ENCODE measurements around the gene EDEM3. TPM values are rescaled to one million over a fixed set of nuclear protein-coding genes. Genes with fewer than 3 reads are reported as not detected.

EDEM3 gene
- total and polyA plus RNA-seq, 2 of the 8 experiments (the other 6 are each of a cell fraction or from before 2014, with no cell fraction given): 1.6 to 14.0 TPM

DNA sequence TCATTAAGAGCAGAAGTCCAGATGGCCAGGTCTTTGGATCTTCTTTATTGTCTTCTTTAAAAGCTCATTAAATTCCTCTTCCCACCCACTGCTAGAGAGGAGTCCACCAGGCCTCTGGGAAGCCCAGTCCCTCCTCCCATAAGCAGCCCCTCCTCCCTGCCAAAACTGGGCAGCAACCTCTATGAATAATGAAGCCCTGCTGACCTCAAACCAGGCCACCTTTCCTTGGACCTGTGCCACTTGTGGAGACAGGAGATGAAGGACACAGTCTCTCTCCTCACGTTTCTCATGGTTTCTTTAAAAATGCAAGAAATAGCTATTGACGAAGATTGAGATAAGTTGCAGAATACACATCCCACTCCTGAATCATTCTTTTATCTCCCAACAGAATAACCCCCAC is 112.8 kb downstream of the EDEM3 start:
- H2BK12ac ChIP-seq (ENCODE audit: low read depth, low read length): no peak overlapping the region
- H4K8ac ChIP-seq (ENCODE audit: extremely low read depth, insufficient read depth, low read length): no peak overlapping the region
- no peak overlapping the region for H3K4me3 ChIP-seq (ENCODE audit: extremely low read depth in 1 of 4, insufficient read depth in 2 of 4, low read depth in 3 of 4, low read length in 4 of 4)
- H4K20me1 ChIP-seq (replicated peaks in 1 of 2; ENCODE audit: control insufficient read depth in 1 of 2, insufficient read depth in 2 of 2, low read length in 2 of 2): no peaks in the 10 kb centered on the region
- H3K23ac ChIP-seq (ENCODE audit: insufficient read length): no peak overlapping the region
- no peak overlapping the region for H3K9ac ChIP-seq (replicated peaks in 1 of 4; ENCODE audit: extremely low read depth in 1 of 4, low read depth in 3 of 4, low read length in 3 of 4)
- no peak overlapping the region for H3K27ac ChIP-seq (ENCODE audit: low read depth, low read length)
- no peak for DNase-seq (ENCODE audit: low read depth in 1 of 2, low spot score in 2 of 2)
- no peaks in the 10 kb centered on the region for H3K36me3 ChIP-seq (ENCODE audit: control insufficient read depth in 2 of 4, insufficient read depth in 4 of 4, low read length in 3 of 4)
- H3K14ac ChIP-seq (ENCODE audit: insufficient read length): no peak overlapping the region
- H3K79me2 ChIP-seq (ENCODE audit: control insufficient read depth in 1 of 2, insufficient read depth in 2 of 2, low read length in 2 of 2): no peaks in the 10 kb centered on the region
- no peaks in the 10 kb centered on the region for H3K27me3 ChIP-seq (replicated peaks in 1 of 4; ENCODE audit: control insufficient read depth in 3 of 4, extremely low read depth in 1 of 4, insufficient read depth in 3 of 4, low read length in 3 of 4)
- H2AFZ ChIP-seq (ENCODE audit: low read length): no peak overlapping the region
- H3K9me3 ChIP-seq (ENCODE audit: insufficient read depth in 2 of 2, low read depth in 1 of 2, low read length in 1 of 2): no peaks in the 10 kb centered on the region; a peak in 1 of 4 replicates
- CTCF ChIA-PET (ENCODE audit: partially characterized antibody): interaction anchor here (0.6 to 1.1 kb wide), 4 partner anchors 22 to 573 kb away, joined by 3 to 6 read pairs (median 4); no protein-coding TSS in a partner anchor
- no peak overlapping the region for H3K18ac ChIP-seq (ENCODE audit: extremely low read depth, low read length)
- H3K56ac ChIP-seq (replicated peaks; ENCODE audit: insufficient read length, low read depth, low read length): no peak overlapping the region
- no peak overlapping the region for H4K91ac ChIP-seq (replicated peaks; ENCODE audit: insufficient read length, low read length)
- no peak overlapping the region for H2BK20ac ChIP-seq (ENCODE audit: low read length)
- H2BK15ac ChIP-seq (ENCODE audit: low read length): no peak overlapping the region
- H3K4me1 ChIP-seq (replicated peaks in 1 of 4; ENCODE audit: control insufficient read depth in 3 of 4, insufficient read depth in 4 of 4, low read length in 3 of 4): no peaks in the 10 kb centered on the region
- H3K4ac ChIP-seq (replicated peaks; ENCODE audit: insufficient read length, low read depth, low read length): no peak overlapping the region
- H2BK120ac ChIP-seq (replicated peaks; ENCODE audit: low read depth, low read length): no peak overlapping the region
- no peak overlapping the region for H3K4me2 ChIP-seq (ENCODE audit: insufficient read depth in 1 of 2, low read depth in 2 of 2, low read length in 2 of 2)
- H3K23me2 ChIP-seq (ENCODE audit: low read depth, low read length): no peaks in the 10 kb centered on the region
- no peak overlapping the region for H2AK5ac ChIP-seq (ENCODE audit: low read depth, low read length)
- H4K5ac ChIP-seq (ENCODE audit: insufficient read length, low read depth, low read length): no peak overlapping the region
- H2BK5ac ChIP-seq (ENCODE audit: low read depth, low read length): no peak overlapping the region
- no peak for FAIRE-seq
- 78% methylated on average over 2 of the region's 2 CpGs; no CpG with 5 or more reads in 1 of the 2 experiments for WGBS, 2 experiments (ENCODE audit: extremely low coverage in 1 of 2, insufficient coverage in 1 of 2, insufficient read length in 1 of 2, insufficient replicate concordance in 2 of 2, low coverage in 1 of 2, low lambda C conversion rate in 2 of 2, missing lambda C conversion rate in 1 of 2)
- H3K79me1 ChIP-seq (ENCODE audit: low read depth, low read length): no peaks in the 10 kb centered on the region
- POLR2A ChIA-PET (ENCODE audit: partially characterized antibody): interaction anchor here (1.4 kb wide), 1 partner anchor 8 kb away, joined by 3 read pairs; no protein-coding TSS in a partner anchor
- no peak for TF ChIP-seq TCF12 (IDR thresholded peaks at IDR 0.05; ENCODE audit: low read depth, low read length)
- TF ChIP-seq CEBPB (IDR thresholded peaks at IDR 0.05; ENCODE audit: low read depth, low read length): no peak
- TF ChIP-seq, protein P1, sequence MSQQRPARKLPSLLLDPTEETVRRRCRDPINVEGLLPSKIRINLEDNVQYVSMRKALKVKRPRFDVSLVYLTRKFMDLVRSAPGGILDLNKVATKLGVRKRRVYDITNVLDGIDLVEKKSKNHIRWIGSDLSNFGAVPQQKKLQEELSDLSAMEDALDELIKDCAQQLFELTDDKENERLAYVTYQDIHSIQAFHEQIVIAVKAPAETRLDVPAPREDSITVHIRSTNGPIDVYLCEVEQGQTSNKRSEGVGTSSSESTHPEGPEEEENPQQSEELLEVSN (IDR thresholded peaks at IDR 0.05): no peak
- TF ChIP-seq BCL11A (IDR thresholded peaks at IDR 0.05; ENCODE audit: low read depth in 2 of 2, low read length in 2 of 2): no peak
- no peak for TF ChIP-seq ZNF274 (IDR thresholded peaks at IDR 0.05; ENCODE audit: borderline replicate concordance, extremely low read depth, low read length)
- TF ChIP-seq TAF7 (optimal IDR thresholded peaks at IDR 0.05; ENCODE audit: borderline replicate concordance, low read depth, low read length): no peak
- TF ChIP-seq SP1 (IDR thresholded peaks at IDR 0.05; ENCODE audit: low read depth, low read length): no peak
- TF ChIP-seq CTBP2 (IDR thresholded peaks at IDR 0.05; ENCODE audit: borderline replicate concordance, insufficient read depth, insufficient read length, low read length): no peak
- TF ChIP-seq POLR2A (IDR thresholded peaks at IDR 0.05; ENCODE audit: control extremely low read depth in 1 of 2, low read depth in 2 of 2, low read length in 2 of 2): no peak
- TF ChIP-seq SP2 (IDR thresholded peaks at IDR 0.05; ENCODE audit: low read length): no peak
- TF ChIP-seq HDAC2 (IDR thresholded peaks at IDR 0.05; ENCODE audit: borderline replicate concordance in 1 of 2, low read depth in 2 of 2, low read length in 2 of 2): no peak
- TF ChIP-seq POU5F1 (IDR thresholded peaks at IDR 0.05; ENCODE audit: low read depth, low read length): no peak
- TF ChIP-seq NANOG (IDR thresholded peaks at IDR 0.05; ENCODE audit: insufficient read depth, low read depth, low read length, poor library complexity, severe bottlenecking): no peak
- no peak for TF ChIP-seq KDM5A (IDR thresholded peaks at IDR 0.05; ENCODE audit: low read length)

All from H1 (cell line).